ENCODE results near the gene CDH15.

The CDH15 gene

GRCh38 chr16:89135971-89136765 lies 35.4 kb upstream of the CDH15 start:
- TF ChIP-seq CTCF (IDR thresholded peaks at IDR 0.05; ENCODE audit: extremely low read depth, insufficient read depth, missing control alignments) = no peak
- no peak for DNase-seq (ENCODE audit: low spot score)
- in situ Hi-C loops (cut with MboI; ENCODE audit: low pct_unique_long_range_greater_than_20kb, low sequenced_read_pairs, unreplicated experiment) = no loop called here

GRCh38 chr16:89136931-89137330 lies 34.6 kb upstream of the CDH15 start:
- no peak for TF ChIP-seq CTCF (IDR thresholded peaks at IDR 0.05; ENCODE audit: extremely low read depth, insufficient read depth, missing control alignments)
- in situ Hi-C loops (cut with MboI; ENCODE audit: low pct_unique_long_range_greater_than_20kb, low sequenced_read_pairs, unreplicated experiment) = no loop called here
- no peak for DNase-seq (ENCODE audit: low spot score)

GRCh38 chr16:89137666-89138512 lies 33.7 kb upstream of the CDH15 start:
- in situ Hi-C loops (cut with MboI; ENCODE audit: low pct_unique_long_range_greater_than_20kb, low sequenced_read_pairs, unreplicated experiment) = no loop called here
- DNase-seq (ENCODE audit: low spot score) = no peak
- TF ChIP-seq CTCF (IDR thresholded peaks at IDR 0.05; ENCODE audit: extremely low read depth, insufficient read depth, missing control alignments) = no peak

- in situ Hi-C loops (cut with MboI; ENCODE audit: low pct_unique_long_range_greater_than_20kb, low sequenced_read_pairs, unreplicated experiment) = no loop called here
- DNase-seq (ENCODE audit: low spot score) = no peak
- no peak for TF ChIP-seq CTCF (IDR thresholded peaks at IDR 0.05; ENCODE audit: extremely low read depth, insufficient read depth, missing control alignments)
These were observed 33.1 kb upstream of the CDH15 start for GRCh38 chr16:89138513-89138795.

GRCh38 chr16:89138843-89139520 lies 32.6 kb upstream of the CDH15 start:
- TF ChIP-seq CTCF (IDR thresholded peaks at IDR 0.05; ENCODE audit: extremely low read depth, insufficient read depth, missing control alignments) = no peak
- no peak for DNase-seq (ENCODE audit: low spot score)
- in situ Hi-C loops (cut with MboI; ENCODE audit: low pct_unique_long_range_greater_than_20kb, low sequenced_read_pairs, unreplicated experiment) = no loop called here

GRCh38 chr16:89139907-89140361 lies 31.6 kb upstream of the CDH15 start:
- no peak for DNase-seq (ENCODE audit: low spot score)
- TF ChIP-seq CTCF (IDR thresholded peaks at IDR 0.05; ENCODE audit: extremely low read depth, insufficient read depth, missing control alignments) = no peak
- in situ Hi-C loops (cut with MboI; ENCODE audit: low pct_unique_long_range_greater_than_20kb, low sequenced_read_pairs, unreplicated experiment) = no loop called here

Measured in GM13977 (cell line).